Fibroblast of villous mesenchyme (primary cell): Measurements from ENCODE around the gene CD55. TPM values are rescaled to one million over a fixed set of nuclear protein-coding genes. Genes with fewer than 3 reads are reported as not detected.

Source experiments
- DNase-seq: peaks from one replicate; pipeline ENCODE4 v3.0.0-alpha.2; 2010; ENCODE audit warnings: low read depth
- H3K4me3 ChIP-seq: 2 replicates; pipeline ENCODE4 v1.5.1; 2011; ENCODE audit warnings: low read depth, mild to moderate bottlenecking, low read length
- CTCF ChIP-seq: IDR thresholded peaks from 2 replicates; pipeline ENCODE4 v1.5.1; 2012; ENCODE audit warnings: low read depth, mild to moderate bottlenecking, low read length; ENCODE audit not compliant: insufficient read depth
- total RNA-seq: library from RNA; depleted of rRNA; stranded (reverse); fragments of >200 nt; gene quantifications from 2 replicates; pipeline ENCODE4 v1.2.3, GENCODE V29; 2012

The CD55 gene
- total RNA-seq, 1 donor, result 29.4 TPM

DNA sequence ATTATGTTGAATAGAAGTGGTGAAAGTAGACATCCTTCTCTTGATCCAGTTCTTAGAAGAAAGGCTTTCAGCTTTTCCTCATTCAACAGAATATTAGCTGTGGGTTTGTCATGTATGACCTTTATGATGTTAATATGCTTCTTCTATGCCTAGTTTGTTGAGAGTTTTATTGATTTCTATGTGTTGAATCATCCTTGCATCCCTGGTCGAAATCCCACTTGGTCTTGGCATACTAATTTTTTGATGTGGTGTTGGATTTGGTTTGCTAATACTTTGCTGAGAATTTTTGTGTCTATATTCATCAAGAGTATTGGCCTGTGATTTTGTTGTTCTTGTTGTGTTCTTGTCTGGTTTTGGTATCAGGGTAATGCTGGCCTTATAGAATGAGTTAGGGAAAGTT, 20.9 kb downstream of the CD55 start:
- TF ChIP-seq CTCF, result no peak
- H3K4me3 ChIP-seq, result no peak overlapping the region
- no peak for DNase-seq

DNA sequence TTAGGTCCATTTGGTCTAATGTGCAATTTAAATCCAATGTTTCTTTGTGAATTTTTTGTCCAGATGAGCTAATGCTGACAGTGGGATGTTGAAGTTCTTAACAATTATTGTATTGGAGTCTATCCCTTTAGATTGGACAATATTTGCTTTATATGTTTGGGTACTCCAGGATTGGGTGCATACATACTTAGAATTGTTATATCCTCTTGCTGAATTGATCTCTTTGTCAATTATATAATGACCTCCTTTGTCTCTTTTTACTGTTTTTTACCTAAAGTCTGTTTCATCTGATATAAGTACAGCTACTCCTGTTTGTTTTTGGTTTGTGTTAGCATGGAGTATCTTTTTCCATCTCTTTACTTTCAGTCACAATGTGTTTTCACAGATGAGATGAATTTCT, 22.2 kb downstream of the CD55 start:
- DNase-seq, result no peak
- H3K4me3 ChIP-seq, result no peak overlapping the region
- TF ChIP-seq CTCF, result no peak

DNA sequence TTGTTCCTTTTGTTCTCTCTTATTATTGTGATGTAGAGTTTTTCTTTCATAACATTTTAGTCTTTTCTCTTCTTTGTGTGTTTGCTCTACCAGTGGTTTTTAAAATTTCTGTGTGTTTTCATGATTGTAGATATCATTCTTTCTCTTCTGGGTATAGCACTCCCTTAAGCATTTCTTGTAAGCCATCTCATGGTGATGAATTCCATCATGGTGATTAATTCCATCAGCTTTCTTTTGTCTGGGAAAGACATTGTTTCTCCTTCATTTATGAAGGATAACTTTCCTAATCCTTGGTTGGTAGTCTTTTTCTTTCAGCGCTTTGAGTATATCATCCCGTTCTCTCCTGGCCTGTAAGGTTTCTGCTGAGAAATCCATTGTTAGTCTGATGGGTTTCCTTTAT, 22.7 kb downstream of the CD55 start:
- no peak overlapping the region for H3K4me3 ChIP-seq
- DNase-seq, result no peak
- no peak for TF ChIP-seq CTCF

DNA sequence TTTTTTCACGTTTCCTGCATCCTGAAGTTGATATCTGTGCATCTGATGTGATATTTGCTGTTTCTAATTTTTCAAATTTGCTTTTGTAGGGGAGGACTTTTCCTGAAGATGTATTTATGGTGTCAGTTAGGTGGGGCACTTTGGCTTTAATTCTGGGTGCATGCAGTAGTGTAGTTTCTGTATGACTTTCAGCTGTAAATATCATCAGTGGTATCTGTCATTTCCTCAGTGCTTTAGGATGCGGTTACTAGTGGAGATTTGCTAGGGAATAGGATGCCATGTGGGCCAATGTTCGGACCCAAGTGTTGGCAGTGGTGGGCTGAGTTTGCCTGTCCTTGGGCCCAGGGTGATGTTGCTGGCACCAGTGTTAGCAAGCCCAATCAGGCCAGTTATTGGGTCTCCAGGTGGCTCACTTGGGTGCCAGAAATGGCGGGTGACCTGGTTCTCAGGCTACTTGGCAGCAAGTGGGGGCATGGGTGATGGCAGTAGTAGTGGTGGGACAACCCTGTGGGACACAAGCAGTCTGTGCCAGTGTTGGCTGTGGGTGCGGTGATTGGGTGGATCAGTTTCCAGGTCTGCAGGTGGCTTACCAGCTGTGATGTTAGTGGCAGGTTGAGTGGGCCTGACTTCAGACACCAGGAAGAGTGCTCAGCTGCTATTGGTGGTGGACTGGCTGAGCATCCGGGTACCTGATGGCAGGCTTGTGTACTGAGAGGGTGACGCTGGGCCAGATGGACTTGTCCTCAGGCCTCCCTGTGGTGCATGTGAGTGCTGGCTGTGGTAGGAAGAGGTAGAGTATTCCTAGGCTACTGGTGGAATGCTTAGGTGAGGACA, 24.4 kb downstream of the CD55 start:
- no peak for TF ChIP-seq CTCF
- no peak overlapping the region for H3K4me3 ChIP-seq
- DNase-seq, result no peak

DNA sequence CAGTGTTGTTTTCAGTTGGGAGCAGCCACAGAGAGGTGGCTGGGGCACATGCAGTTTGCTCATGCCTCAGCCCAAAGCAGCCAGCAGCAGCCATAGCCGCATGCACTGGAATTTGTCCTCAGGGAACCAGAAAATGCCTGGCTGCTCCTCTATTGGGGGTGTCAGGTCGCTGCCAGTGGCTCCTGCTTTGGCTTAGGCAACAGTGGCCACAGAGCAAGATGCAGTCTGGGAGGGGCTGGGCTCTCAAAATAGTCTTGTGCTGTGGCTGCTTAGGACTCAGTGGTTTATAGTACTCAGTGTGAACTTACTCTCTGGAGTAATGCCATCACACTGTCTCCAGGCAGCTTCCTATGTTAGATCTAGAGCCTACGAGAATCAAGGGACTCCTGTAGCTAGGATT, 25.0 kb downstream of the CD55 start:
- TF ChIP-seq CTCF, result no peak
- no peak for DNase-seq
- H3K4me3 ChIP-seq, result no peak overlapping the region

DNA sequence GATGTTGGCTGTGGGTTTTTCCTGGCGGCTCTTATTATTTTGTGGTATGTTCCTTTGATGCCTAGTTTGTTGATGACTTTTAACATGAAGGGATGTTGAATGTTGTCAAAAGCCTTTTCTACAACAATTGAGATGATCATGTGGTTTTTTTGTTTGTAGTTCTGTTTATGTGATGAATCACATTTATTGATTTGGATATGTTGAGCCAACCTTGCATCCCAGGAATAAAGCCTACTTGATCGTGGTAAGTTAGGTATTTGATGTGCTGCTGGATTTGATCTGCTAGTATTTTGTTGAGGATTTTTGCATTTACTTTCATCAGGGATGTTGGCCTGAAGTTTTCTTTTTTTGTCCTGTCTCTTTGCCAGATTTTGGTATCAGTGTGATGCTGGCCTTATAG, 28.5 kb downstream of the CD55 start:
- no peak overlapping the region for H3K4me3 ChIP-seq
- no peak for TF ChIP-seq CTCF
- no peak for DNase-seq

DNA sequence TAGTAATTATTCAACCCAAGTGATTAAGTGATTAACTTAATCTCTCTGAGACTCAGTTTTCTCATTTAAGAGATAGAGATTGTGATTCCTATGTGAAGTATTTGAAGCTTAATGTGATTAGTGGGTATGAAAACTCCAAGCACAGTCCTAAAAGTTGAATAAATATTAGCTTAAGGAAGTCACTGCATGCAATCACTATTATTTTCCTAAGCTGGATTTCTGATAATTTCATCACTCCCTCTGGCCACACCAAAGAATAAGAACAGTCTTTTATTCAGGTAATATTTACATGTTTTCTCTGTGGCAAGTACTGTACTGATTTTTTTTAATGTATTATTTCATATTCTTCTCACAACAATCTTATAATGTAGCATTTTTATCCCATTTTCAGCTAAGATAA, 31.1 kb downstream of the CD55 start:
- no peak for TF ChIP-seq CTCF
- no peak for DNase-seq
- H3K4me3 ChIP-seq, result no peak overlapping the region
